ENCODE data around the gene MRPL55. TPM values are rescaled to one million over a fixed set of nuclear protein-coding genes. Genes with fewer than 3 reads are reported as not detected.
A peak's percentile ranks its signal among the peaks of the same experiment; 100 is the strongest.

The MRPL55 gene
- total and polyA plus RNA-seq, 2 of the 13 experiments (the other 11 are each of a cell fraction or from before 2014, with no cell fraction given): 58.6 to 92.9 TPM

GRCh38 chr1:228085287-228085951, 23.7 kb downstream of the MRPL55 start:
- Histone ChIP-seq H3K79me2 (ENCODE audit: insufficient read depth, low read length) (peaks cover 91% of the 10 kb centered on the region), H3K27me3 (ENCODE audit: control insufficient read depth in 1 of 2, insufficient read depth in 2 of 2, low read length in 2 of 2) (no peaks in the 10 kb centered on the region; a peak in 1 of 5 replicates), H3K4me1 (ENCODE audit: insufficient read depth, low read length) (peaks cover 72% of the 10 kb centered on the region), H2AFZ (ENCODE audit: low read length) (no peak overlapping the region), H3K4me2 (ENCODE audit: low read depth, low read length) (peak overlapping the region; percentile 91), H3K36me3 (replicated peaks in 1 of 2; ENCODE audit: control insufficient read depth in 1 of 2, insufficient read depth in 2 of 2, low read length in 2 of 2) (peaks cover 6 to 38% of the 10 kb centered on the region in 2 experiments), H4K20me1 (ENCODE audit: insufficient read depth, low read length) (peaks cover 71% of the 10 kb centered on the region), H3K9ac (ENCODE audit: insufficient read depth, low read depth, low read length) (peak overlapping the region; percentile 100; the same call in 1 of the 2 replicates), H3K9me3 (ENCODE audit: low read length) (no peaks in the 10 kb centered on the region), H3K27ac (ENCODE audit: extremely low read length, insufficient read depth, low read length) (no peak overlapping the region), H3K4me3 (replicated peaks in 1 of 3; ENCODE audit: insufficient read depth in 1 of 3, low read depth in 2 of 3, low read length in 3 of 3) (peak overlapping the region; percentile 82 to 100 (median 85); a peak in 5 of 6 replicates)
- intact Hi-C loops (cut with micrococcal nuclease; ENCODE audit: unreplicated experiment): loop anchor here (10.0 kb wide), 1 partner anchor 1151 kb away; no protein-coding TSS in a partner anchor
- WGBS (ENCODE audit: low lambda C conversion rate): 29% methylated on average over 2 of the region's 6 CpGs
- ATAC-seq (peak; percentile 7), FAIRE-seq (peak; percentile 64), DNase-seq (ENCODE audit: low spot score) (peak; percentile 63)
- ChIA-PET POLR2A (interaction anchor here (2.0 kb wide), 1 partner anchor 15 kb away, joined by 5 read pairs; no protein-coding TSS in a partner anchor), CTCF (ENCODE audit: low intra/inter-chr PET ratio, low total read pairs) (no interaction called here)
- in situ Hi-C loops (cut with HindIII; ENCODE audit: extremely low pct_ligation_motif_present, low pct_unique_long_range_greater_than_20kb): no loop called here
- TF ChIP-seq ONECUT2 (CRISPR knock-in tag; IDR thresholded peaks at IDR 0.05) (no peak), GATA4 (IDR thresholded peaks at IDR 0.05; ENCODE audit: borderline replicate concordance, low read depth) (no peak), POLR2A (IDR thresholded peaks at IDR 0.05; ENCODE audit: insufficient read depth in 1 of 2, low read depth in 2 of 2, low read length in 2 of 2) (0 out of 4 replicates have a peak, but pooled peaks of 1 of the 2 experiments have one; percentile 9), TGIF2 (CRISPR knock-in tag; IDR thresholded peaks at IDR 0.05) (peak; percentile 54; the same call in 1 of the 2 replicates), HNF4A (CRISPR knock-in tag; IDR thresholded peaks at IDR 0.05) (0 out of 2 replicates have a peak, but pooled peaks have one; percentile 16), ZNF782 (CRISPR knock-in tag; IDR thresholded peaks at IDR 0.05; ENCODE audit: borderline replicate concordance) (0 out of 2 replicates have a peak, but pooled peaks have one; percentile 28), ZNF326 (CRISPR knock-in tag; IDR thresholded peaks at IDR 0.05; ENCODE audit: borderline replicate concordance) (peak; percentile 47; the same call in 1 of the 2 replicates), ZNF841 (CRISPR knock-in tag; IDR thresholded peaks at IDR 0.05; ENCODE audit: borderline replicate concordance) (no peak), DPF2 (CRISPR knock-in tag; IDR thresholded peaks at IDR 0.05; ENCODE audit: borderline replicate concordance, low read depth) (0 out of 2 replicates have a peak, but pooled peaks have one; percentile 23), SAP130 (CRISPR knock-in tag; IDR thresholded peaks at IDR 0.05; ENCODE audit: low read depth) (peak; percentile 36), MAFK (conservative IDR thresholded peaks at IDR 0.05 in 1 of 2, IDR thresholded peaks at IDR 0.05 in 1 of 2; ENCODE audit: low read length in 2 of 2) (no peak), MAZ (IDR thresholded peaks at IDR 0.05; ENCODE audit: borderline replicate concordance, low read depth, low read length) (no peak), MAZ (CRISPR knock-in tag; IDR thresholded peaks at IDR 0.05; ENCODE audit: low read depth) (0 out of 2 replicates have a peak, but pooled peaks have one; percentile 24), NR2F6 (IDR thresholded peaks at IDR 0.05) (no peak), NR2F6 (CRISPR knock-in tag; IDR thresholded peaks at IDR 0.05) (0 out of 2 replicates have a peak, but pooled peaks have one; percentile 2), POLR2AphosphoS2 (IDR thresholded peaks at IDR 0.05; ENCODE audit: low read depth, low read length) (peak; percentile 39; the same call in 1 of the 2 replicates), KDM2A (CRISPR knock-in tag; IDR thresholded peaks at IDR 0.05; ENCODE audit: borderline replicate concordance, low read depth) (0 out of 2 replicates have a peak, but pooled peaks have one; percentile 0)
- TF ChIP-seq, protein P1, sequence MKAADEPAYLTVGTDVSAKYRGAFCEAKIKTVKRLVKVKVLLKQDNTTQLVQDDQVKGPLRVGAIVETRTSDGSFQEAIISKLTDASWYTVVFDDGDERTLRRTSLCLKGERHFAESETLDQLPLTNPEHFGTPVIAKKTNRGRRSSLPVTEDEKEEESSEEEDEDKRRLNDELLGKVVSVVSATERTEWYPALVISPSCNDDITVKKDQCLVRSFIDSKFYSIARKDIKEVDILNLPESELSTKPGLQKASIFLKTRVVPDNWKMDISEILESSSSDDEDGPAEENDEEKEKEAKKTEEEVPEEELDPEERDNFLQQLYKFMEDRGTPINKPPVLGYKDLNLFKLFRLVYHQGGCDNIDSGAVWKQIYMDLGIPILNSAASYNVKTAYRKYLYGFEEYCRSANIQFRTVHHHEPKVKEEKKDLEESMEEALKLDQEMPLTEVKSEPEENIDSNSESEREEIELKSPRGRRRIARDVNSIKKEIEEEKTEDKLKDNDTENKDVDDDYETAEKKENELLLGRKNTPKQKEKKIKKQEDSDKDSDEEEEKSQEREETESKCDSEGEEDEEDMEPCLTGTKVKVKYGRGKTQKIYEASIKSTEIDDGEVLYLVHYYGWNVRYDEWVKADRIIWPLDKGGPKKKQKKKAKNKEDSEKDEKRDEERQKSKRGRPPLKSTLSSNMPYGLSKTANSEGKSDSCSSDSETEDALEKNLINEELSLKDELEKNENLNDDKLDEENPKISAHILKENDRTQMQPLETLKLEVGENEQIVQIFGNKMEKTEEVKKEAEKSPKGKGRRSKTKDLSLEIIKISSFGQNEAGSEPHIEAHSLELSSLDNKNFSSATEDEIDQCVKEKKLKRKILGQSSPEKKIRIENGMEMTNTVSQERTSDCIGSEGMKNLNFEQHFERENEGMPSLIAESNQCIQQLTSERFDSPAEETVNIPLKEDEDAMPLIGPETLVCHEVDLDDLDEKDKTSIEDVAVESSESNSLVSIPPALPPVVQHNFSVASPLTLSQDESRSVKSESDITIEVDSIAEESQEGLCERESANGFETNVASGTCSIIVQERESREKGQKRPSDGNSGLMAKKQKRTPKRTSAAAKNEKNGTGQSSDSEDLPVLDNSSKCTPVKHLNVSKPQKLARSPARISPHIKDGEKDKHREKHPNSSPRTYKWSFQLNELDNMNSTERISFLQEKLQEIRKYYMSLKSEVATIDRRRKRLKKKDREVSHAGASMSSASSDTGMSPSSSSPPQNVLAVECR (CRISPR knock-in tag; IDR thresholded peaks at IDR 0.05; ENCODE audit: borderline replicate concordance): 0 out of 2 replicates have a peak, but pooled peaks have one; percentile 47
- TF ChIP-seq, protein P2, sequence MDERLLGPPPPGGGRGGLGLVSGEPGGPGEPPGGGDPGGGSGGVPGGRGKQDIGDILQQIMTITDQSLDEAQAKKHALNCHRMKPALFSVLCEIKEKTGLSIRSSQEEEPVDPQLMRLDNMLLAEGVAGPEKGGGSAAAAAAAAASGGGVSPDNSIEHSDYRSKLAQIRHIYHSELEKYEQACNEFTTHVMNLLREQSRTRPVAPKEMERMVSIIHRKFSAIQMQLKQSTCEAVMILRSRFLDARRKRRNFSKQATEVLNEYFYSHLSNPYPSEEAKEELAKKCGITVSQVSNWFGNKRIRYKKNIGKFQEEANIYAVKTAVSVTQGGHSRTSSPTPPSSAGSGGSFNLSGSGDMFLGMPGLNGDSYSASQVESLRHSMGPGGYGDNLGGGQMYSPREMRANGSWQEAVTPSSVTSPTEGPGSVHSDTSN (CRISPR knock-in tag; IDR thresholded peaks at IDR 0.05): peak; percentile 60
- BruUV-seq (replicated peaks): no TSS peak

Measured in HepG2 (cell line).